ENCODE data around the gene PDS5A. TPM values are rescaled to one million over a fixed set of nuclear protein-coding genes. Genes with fewer than 3 reads are reported as not detected.
"Not testable (repeated sequence)": the region's sequence is repeated elsewhere in the genome, so short reads cannot be mapped to it uniquely, and the experiment has no call there.

PDS5A gene
- total RNA-seq, 1 experiment from 2014 or later = 55.9 TPM

DNA sequence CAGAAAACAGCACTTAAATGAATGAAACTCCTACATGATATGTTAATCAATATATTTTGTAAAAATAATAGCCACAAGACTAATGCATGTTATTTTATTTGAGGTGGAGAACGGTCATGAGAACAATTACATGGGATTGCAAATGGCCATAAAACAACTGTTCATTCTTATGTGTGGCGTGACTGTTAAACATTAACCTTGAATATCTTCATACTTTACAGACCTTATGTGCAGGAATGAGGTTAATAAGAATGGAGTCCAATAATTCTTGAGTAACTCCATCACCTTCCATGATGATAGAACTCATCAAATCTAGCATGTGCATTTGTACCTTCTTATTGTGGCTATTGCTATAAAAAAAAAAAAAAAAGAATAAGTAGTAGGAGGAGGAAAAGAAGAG, 55.3 kb downstream of the PDS5A start:
- no peak for DNase-seq (ENCODE audit: low spot score)
- in situ Hi-C loops (cut with HindIII; ENCODE audit: low sequenced_read_pairs) = no loop called here

DNA sequence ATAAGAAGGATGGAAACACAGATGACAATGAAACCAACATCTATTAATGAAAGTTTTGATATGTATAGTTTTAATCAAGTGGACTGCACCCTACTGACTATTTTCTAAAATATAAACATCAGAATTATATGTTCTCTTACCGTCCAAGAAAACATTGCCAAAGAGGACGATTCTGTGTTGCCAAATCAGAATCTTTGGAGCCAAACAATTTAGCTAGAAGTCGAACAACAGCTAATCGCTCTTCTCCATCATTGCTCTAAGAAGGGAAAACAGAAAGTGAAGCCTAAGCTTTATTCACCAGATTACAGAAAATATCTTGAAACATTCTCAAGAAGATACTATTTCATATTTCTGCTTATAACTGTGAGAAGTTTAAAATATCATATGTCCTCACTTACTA, 64.2 kb downstream of the PDS5A start:
- DNase-seq (ENCODE audit: low spot score) = no peak
- in situ Hi-C loops (cut with HindIII; ENCODE audit: low sequenced_read_pairs) = no loop called here

GRCh38 chr4:39910064-39910463, 67.6 kb downstream of the PDS5A start:
- in situ Hi-C loops (cut with HindIII; ENCODE audit: low sequenced_read_pairs) = no loop called here
- DNase-seq (ENCODE audit: low spot score) = no peak

GRCh38 chr4:39908284-39908683, 69.4 kb downstream of the PDS5A start:
- in situ Hi-C loops (cut with HindIII; ENCODE audit: low sequenced_read_pairs) = no loop called here
- no peak for DNase-seq (ENCODE audit: low spot score)

GRCh38 chr4:39905656-39906055, 72.1 kb downstream of the PDS5A start:
- in situ Hi-C loops (cut with HindIII; ENCODE audit: low sequenced_read_pairs) = no loop called here
- no peak for DNase-seq (ENCODE audit: low spot score)

DNA sequence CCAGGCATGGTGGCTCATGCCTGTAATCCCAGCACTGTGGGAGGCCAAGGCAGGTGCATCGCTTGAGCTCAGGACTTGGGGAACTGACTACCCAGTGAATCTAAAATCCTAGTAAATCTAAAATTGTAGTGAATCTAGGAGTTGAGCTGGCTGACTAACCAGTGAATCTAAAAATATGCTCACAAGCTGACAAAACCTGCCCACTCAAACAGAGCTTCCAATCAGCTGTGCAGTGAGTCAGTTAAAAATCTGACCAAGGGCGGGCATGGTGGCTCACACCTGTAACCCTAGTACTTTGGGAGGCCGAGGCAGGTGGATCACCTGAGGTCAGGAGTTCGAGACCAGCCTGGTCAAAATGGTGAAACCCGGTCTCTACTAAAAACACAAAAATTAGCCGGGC, 72.7 kb downstream of the PDS5A start:
- in situ Hi-C loops (cut with HindIII; ENCODE audit: low sequenced_read_pairs); DNase-seq (ENCODE audit: low spot score): not testable (repeated sequence)

GRCh38 chr4:39900966-39901365, 76.7 kb downstream of the PDS5A start:
- in situ Hi-C loops (cut with HindIII; ENCODE audit: low sequenced_read_pairs) = no loop called here
- no peak for DNase-seq (ENCODE audit: low spot score)

DNA sequence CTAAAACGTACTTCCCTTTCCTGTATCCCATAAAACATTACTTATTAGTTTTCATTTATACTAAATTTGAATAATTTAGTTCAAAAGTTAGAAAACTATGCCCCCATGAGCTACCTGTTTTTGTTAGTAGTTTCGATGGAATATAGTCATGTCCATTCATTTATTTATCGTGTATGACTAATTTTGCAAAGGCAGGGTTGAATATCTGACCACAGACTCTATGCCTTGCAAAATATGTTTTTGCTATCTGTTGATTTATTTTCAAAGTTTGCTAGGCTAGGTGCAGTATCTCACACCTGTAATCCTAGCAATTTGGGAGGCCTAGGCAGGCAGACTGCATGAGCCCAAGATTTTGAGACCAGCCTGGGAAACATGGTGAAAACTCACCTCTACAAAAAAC, 78.4 kb downstream of the PDS5A start:
- no peak for DNase-seq (ENCODE audit: low spot score)
- in situ Hi-C loops (cut with HindIII; ENCODE audit: low sequenced_read_pairs) = no loop called here

DNA sequence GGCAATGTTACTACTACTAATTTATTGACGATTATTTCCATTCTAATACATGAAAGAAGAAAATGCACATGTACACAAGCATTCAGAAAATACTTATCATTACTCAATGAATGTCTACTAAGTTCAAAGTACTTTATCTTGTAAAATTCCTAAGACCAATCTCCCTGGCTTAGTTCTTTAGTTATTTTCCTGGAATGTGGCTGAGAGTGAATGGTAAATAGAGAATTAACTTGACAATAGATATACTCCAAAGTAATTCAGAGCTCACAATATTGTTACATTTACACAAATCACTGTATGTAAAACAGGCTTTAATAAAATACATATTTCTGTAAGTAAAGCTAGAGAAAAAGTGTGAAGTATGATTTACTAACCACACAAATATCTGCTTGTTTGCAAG, 79.7 kb downstream of the PDS5A start:
- in situ Hi-C loops (cut with HindIII; ENCODE audit: low sequenced_read_pairs) = no loop called here
- no peak for DNase-seq (ENCODE audit: low spot score)

- in situ Hi-C loops (cut with HindIII; ENCODE audit: low sequenced_read_pairs) = no loop called here
- DNase-seq (ENCODE audit: low spot score) = no peak
These were observed 84.0 kb downstream of the PDS5A start for GRCh38 chr4:39893693-39894072.

- in situ Hi-C loops (cut with HindIII; ENCODE audit: low sequenced_read_pairs) = no loop called here
- no peak for DNase-seq (ENCODE audit: low spot score)
These were observed 84.6 kb downstream of the PDS5A start for GRCh38 chr4:39892988-39893692.

DNA sequence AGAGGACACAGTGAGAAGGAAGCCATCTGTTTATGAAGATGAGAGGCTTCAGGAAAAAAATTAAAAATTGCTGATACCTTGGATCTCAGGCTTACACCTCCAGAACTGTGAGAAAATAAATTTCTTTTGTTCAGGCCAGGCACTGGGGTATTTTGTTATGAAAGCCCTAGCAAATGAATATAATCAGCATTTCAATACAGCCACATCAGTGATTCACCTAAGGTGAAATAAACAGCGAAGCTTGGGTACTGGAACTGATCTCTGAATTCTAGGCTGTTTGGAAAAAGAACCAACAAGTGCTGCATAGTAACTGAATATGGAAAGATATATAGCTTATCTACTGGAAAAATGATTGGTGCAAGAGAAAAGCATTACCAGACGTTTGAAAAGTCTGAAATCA, 88.5 kb downstream of the PDS5A start:
- no peak for DNase-seq (ENCODE audit: low spot score)
- in situ Hi-C loops (cut with HindIII; ENCODE audit: low sequenced_read_pairs) = no loop called here

GRCh38 chr4:39888541-39888940, 89.2 kb downstream of the PDS5A start:
- no peak for DNase-seq (ENCODE audit: low spot score)
- in situ Hi-C loops (cut with HindIII; ENCODE audit: low sequenced_read_pairs) = no loop called here

GRCh38 chr4:39883646-39884045, 94.1 kb downstream of the PDS5A start:
- in situ Hi-C loops (cut with HindIII; ENCODE audit: low sequenced_read_pairs) = no loop called here
- no peak for DNase-seq (ENCODE audit: low spot score)

GRCh38 chr4:39881789-39882188, 95.9 kb downstream of the PDS5A start:
- in situ Hi-C loops (cut with HindIII; ENCODE audit: low sequenced_read_pairs) = no loop called here
- DNase-seq (ENCODE audit: low spot score) = no peak

GRCh38 chr4:39877971-39878370, 99.7 kb downstream of the PDS5A start:
- in situ Hi-C loops (cut with HindIII; ENCODE audit: low sequenced_read_pairs) = no loop called here
- DNase-seq (ENCODE audit: low spot score) = no peak

DNA sequence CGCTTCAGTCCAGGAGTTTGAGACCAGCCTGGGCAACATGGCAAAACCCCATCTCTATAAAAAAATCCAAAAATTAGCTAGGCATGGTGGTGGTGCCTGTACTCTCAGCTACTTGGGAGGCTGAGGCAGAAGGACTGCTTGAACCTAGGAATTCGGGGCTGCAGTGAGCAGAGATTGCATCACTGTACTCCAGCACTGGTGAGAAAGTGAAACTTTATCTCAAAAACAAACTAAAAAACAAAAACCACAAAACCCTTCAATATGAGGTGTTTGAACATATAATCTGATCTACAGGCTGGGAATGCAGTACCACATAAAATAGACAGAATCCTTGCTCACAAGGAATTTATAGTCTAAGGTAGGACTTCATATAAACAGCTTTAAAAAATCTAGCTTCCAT, 103.9 kb downstream of the PDS5A start:
- in situ Hi-C loops (cut with HindIII; ENCODE audit: low sequenced_read_pairs) = no loop called here
- DNase-seq (ENCODE audit: low spot score) = no peak

GRCh38 chr4:39865280-39865679, 112.4 kb downstream of the PDS5A start:
- in situ Hi-C loops (cut with HindIII; ENCODE audit: low sequenced_read_pairs) = no loop called here
- no peak for DNase-seq (ENCODE audit: low spot score)

DNA sequence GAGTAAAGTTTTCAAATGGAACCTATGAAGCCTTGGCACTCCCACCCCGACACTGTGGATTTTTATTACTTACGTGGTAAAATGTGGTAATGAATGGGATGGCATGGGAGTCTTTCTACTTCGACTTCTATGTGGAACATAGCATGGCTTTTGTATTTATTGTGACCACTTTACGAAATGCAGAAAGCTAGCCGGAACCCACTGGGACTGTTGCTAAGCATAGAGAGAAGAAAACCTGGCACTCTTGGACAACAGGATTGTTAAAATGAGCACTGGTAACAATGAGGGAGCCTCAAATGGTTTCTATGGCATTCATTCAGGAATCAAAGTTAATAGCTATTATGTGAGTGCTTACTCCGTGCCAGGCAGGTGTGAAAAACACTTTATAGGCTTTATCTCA, 113.3 kb downstream of the PDS5A start:
- no peak for DNase-seq (ENCODE audit: low spot score)
- in situ Hi-C loops (cut with HindIII; ENCODE audit: low sequenced_read_pairs) = no loop called here

- DNase-seq (ENCODE audit: low spot score) = no peak
- in situ Hi-C loops (cut with HindIII; ENCODE audit: low sequenced_read_pairs) = no loop called here
These were observed 116.9 kb downstream of the PDS5A start for GRCh38 chr4:39860804-39861203.

- DNase-seq (ENCODE audit: low spot score) = no peak
- in situ Hi-C loops (cut with HindIII; ENCODE audit: low sequenced_read_pairs) = no loop called here
These were observed 121.7 kb downstream of the PDS5A start for GRCh38 chr4:39855909-39856512.

Measured in G401 (cell line).